OCI-LY3 (cell line): ENCODE data around the gene ARFGAP2.

ENCODE experiments used
- H2AFZ ChIP-seq: fragments of 200-600, 300-600 bp; shearing (Covaris generic); 2 replicates; pipeline ENCODE4 v1.6.0; 2014; ENCODE audit warnings: antibody characterized with exemption, low read depth, low read length
- H3K27ac ChIP-seq: fragments of 200-600, 300-600 bp; sonication (generic); 2 replicates; pipeline ENCODE4 v1.5.1; 2014; ENCODE audit warnings: mild to moderate bottlenecking, low read length, moderate library complexity, mixed read lengths
- H3K27me3 ChIP-seq: fragments of 200-600, 300-600 bp; sonication (generic); 2 replicates; pipeline ENCODE4 v1.6.1; 2014; ENCODE audit warnings: low read depth, low read length, mixed read lengths
- H3K36me3 ChIP-seq: fragments of 200-600, 300-600 bp; sonication (generic); replicated peaks from 2 replicates; pipeline ENCODE3; 2014; ENCODE audit warnings: low read depth, low read length, mixed read lengths
- H3K4me1 ChIP-seq: fragments of 300-600, 200-600 bp; sonication (generic); 2 replicates; pipeline ENCODE4 v1.6.1; 2014; ENCODE audit warnings: low read length, mixed read lengths
- H3K4me2 ChIP-seq: fragments of 200-600, 300-600 bp; sonication (generic); 2 replicates; pipeline ENCODE4 v1.6.1; 2014; ENCODE audit warnings: low read length, mixed read lengths
- H3K4me3 ChIP-seq: fragments of 300-600, 200-600 bp; sonication (generic); 2 replicates; pipeline ENCODE4 v1.5.1; 2014; ENCODE audit warnings: antibody characterized with exemption, mild to moderate bottlenecking, low read length, moderate library complexity
- H3K79me2 ChIP-seq: fragments of 300-600, 200-600 bp; shearing (Covaris generic); 2 replicates; pipeline ENCODE4 v1.6.1; 2014; ENCODE audit warnings: mild to moderate bottlenecking, low read length, mixed read lengths
- H3K9ac ChIP-seq: fragments of 300-600, 200-600 bp; shearing (Covaris generic); 2 replicates; pipeline ENCODE4 v1.6.0; 2014; ENCODE audit warnings: mild to moderate bottlenecking, low read length, moderate library complexity
- H3K9me3 ChIP-seq: fragments of 200-600, 300-600 bp; shearing (Covaris generic); 2 replicates; pipeline ENCODE4 v1.6.1; 2014; ENCODE audit warnings: low read length, mixed read lengths; ENCODE audit not compliant: insufficient read depth
- H4K20me1 ChIP-seq: fragments of 200-600, 300-600 bp; sonication (generic); 2 replicates; pipeline ENCODE4 v1.6.1; 2016; ENCODE audit warnings: low read length, mixed read lengths; ENCODE audit not compliant: insufficient read depth
- EZH2phosphoT487 ChIP-seq: fragments of 200-600 bp; shearing (Covaris generic); IDR thresholded peaks from 2 replicates; pipeline ENCODE4 v1.6.1; 2018; ENCODE audit warnings: antibody characterized with exemption, mixed run types, low read depth
- TF ChIP-seq, protein P1 (sequence below): fragments of 200-600, 300-600 bp; sonication (generic); IDR thresholded peaks from 2 replicates; pipeline ENCODE4 v1.5.1; 2014; ENCODE audit warnings: antibody characterized with exemption, low read length, low read depth

Gene ARFGAP2

DNA sequence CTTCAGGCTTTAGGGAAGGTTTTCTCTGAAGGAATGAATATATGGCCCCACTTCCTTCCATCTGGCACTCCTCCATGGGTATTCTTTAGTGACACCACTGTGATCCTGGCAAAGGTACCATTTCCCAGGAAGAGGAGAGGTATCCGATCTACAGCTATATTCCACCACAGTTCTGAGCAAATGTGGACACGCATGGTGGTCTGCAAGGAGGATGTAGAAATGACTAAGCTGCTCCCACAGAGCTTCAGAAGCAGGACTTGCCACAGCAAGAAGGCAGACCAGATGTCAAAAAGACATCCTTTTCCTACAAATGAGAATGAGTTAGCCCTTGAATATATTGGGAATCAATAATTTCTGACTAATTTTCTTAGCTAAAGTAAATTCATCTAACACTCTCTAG is 45.5 kb downstream of the ARFGAP2 start:
- Histone ChIP-seq H3K27ac (no peak overlapping the region), H3K4me3 (no peak overlapping the region), H3K4me1 (peaks cover 8% of the 10 kb centered on the region), H3K79me2 (no peaks in the 10 kb centered on the region), H2AFZ (no peak overlapping the region), H3K9ac (no peak overlapping the region), H3K36me3 (no peaks in the 10 kb centered on the region), H3K4me2 (no peak overlapping the region), H4K20me1 (no peaks in the 10 kb centered on the region), H3K9me3 (no peaks in the 10 kb centered on the region), H3K27me3 (no peaks in the 10 kb centered on the region)
- TF ChIP-seq EZH2phosphoT487, result no peak
- TF ChIP-seq, protein P1, sequence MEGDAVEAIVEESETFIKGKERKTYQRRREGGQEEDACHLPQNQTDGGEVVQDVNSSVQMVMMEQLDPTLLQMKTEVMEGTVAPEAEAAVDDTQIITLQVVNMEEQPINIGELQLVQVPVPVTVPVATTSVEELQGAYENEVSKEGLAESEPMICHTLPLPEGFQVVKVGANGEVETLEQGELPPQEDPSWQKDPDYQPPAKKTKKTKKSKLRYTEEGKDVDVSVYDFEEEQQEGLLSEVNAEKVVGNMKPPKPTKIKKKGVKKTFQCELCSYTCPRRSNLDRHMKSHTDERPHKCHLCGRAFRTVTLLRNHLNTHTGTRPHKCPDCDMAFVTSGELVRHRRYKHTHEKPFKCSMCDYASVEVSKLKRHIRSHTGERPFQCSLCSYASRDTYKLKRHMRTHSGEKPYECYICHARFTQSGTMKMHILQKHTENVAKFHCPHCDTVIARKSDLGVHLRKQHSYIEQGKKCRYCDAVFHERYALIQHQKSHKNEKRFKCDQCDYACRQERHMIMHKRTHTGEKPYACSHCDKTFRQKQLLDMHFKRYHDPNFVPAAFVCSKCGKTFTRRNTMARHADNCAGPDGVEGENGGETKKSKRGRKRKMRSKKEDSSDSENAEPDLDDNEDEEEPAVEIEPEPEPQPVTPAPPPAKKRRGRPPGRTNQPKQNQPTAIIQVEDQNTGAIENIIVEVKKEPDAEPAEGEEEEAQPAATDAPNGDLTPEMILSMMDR, result no peak

- H4K20me1 ChIP-seq, result no peaks in the 10 kb centered on the region
- no peak for TF ChIP-seq EZH2phosphoT487
- TF ChIP-seq, protein P1, result no peak
- peaks cover 8% of the 10 kb centered on the region for H3K4me1 ChIP-seq
- H3K27me3 ChIP-seq, result no peaks in the 10 kb centered on the region
- H3K4me2 ChIP-seq, result no peak overlapping the region
- H2AFZ ChIP-seq, result no peak overlapping the region
- H3K79me2 ChIP-seq, result no peaks in the 10 kb centered on the region
- H3K27ac ChIP-seq, result no peak overlapping the region
- no peak overlapping the region for H3K9ac ChIP-seq
- H3K4me3 ChIP-seq, result no peak overlapping the region
- no peaks in the 10 kb centered on the region for H3K36me3 ChIP-seq
- no peaks in the 10 kb centered on the region for H3K9me3 ChIP-seq
Measured at GRCh38 chr11:47130543-47130942, 46.1 kb downstream of the ARFGAP2 start.

GRCh38 chr11:47127213-47127612 is 49.5 kb downstream of the ARFGAP2 start:
- Histone ChIP-seq H2AFZ (no peak overlapping the region), H3K27ac (no peak overlapping the region), H3K36me3 (no peaks in the 10 kb centered on the region)

DNA sequence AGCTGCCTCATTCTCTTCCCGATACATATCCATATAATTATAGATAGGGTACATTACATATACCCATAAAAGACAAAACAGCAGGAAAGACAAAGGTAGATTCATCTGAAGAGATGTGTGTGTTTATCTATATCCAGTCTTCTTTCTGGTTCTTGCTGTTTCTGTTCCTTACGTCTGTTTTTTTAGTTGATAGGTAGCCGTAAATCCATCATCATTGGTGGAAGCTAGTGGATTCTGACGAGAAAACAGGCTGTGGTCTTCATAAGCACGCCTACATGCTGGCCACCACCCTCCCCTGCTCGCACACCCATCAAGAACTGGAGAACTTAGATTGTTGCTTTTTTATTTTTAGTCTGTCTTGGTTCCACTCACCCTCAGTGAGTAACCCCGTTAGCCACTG is 51.6 kb downstream of the ARFGAP2 start:
- H3K79me2 ChIP-seq, result no peaks in the 10 kb centered on the region
- H3K9me3 ChIP-seq, result no peaks in the 10 kb centered on the region
- H3K4me3 ChIP-seq, result no peak overlapping the region
- no peak overlapping the region for H2AFZ ChIP-seq
- no peak overlapping the region for H3K9ac ChIP-seq
- H3K27ac ChIP-seq, result no peak overlapping the region
- no peaks in the 10 kb centered on the region for H3K36me3 ChIP-seq
- no peaks in the 10 kb centered on the region for H4K20me1 ChIP-seq
- H3K27me3 ChIP-seq, result no peaks in the 10 kb centered on the region
- TF ChIP-seq, protein P1, result no peak
- no peak for TF ChIP-seq EZH2phosphoT487
- H3K4me2 ChIP-seq, result no peak overlapping the region
- H3K4me1 ChIP-seq, result no peaks in the 10 kb centered on the region

More at GRCh38 chr11:47127213-47127612, 49.5 kb downstream of the ARFGAP2 start:
- no peak for TF ChIP-seq EZH2phosphoT487
- TF ChIP-seq, protein P1, result no peak
- Histone ChIP-seq H3K4me3 (no peak overlapping the region), H3K79me2 (no peaks in the 10 kb centered on the region), H4K20me1 (no peaks in the 10 kb centered on the region), H3K4me2 (no peak overlapping the region), H3K9ac (no peak overlapping the region), H3K27me3 (no peaks in the 10 kb centered on the region), H3K4me1 (peaks cover 8% of the 10 kb centered on the region), H3K9me3 (no peaks in the 10 kb centered on the region)
